Myocyte (in vitro differentiated cells): ENCODE data around the gene TCF12. TPM values are rescaled to one million over a fixed set of nuclear protein-coding genes. Genes with fewer than 3 reads are reported as not detected.

Source experiments
- DNase-seq: peaks from one replicate; pipeline ENCODE4 v3.0.0-alpha.2; 2012; ENCODE audit warnings: low read depth
- total RNA-seq: library from RNA; depleted of rRNA; stranded (reverse); fragments of >200 nt; gene quantifications from 2 replicates; pipeline ENCODE4 v1.2.3, GENCODE V29; 2014

Gene TCF12
- total RNA-seq, 1 donor from 2014 or later: 128 TPM

DNA sequence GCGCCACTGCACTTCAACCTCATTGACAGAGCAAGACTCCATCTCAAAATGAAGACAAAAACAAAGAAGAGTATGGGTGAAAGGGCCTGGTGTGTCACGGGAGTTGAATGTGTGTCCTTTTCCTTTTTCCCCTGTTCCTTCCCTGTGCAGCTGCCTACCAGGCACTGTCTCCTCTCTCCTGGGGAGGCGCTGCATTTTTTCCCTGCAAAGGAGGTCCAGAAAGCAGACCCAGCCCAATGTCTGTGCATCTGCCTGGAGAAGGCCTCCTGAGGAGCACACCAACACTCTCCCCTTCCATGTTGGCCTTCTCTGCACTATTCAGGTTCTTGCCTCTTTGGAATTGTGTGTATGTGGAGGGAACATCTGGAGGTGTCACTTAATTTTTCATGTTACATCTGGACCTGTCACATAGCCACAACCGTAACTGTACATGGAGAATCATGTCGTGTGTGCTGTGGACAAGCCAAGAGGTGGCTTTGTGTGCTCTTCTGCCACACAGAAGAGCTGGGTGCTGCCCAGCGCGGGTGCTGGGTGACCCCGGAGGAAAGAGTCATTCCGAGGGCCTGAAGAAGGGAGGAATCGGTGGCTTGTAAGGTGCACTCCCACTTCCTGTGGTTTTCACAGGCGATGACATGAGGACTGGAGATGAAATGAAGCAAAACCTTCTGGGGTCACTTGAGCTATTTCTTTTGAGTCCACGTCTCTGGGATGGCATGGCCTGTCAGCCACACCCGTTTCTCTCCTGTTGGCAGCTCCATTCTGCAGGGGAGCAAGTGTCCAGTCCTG lies 411.3 kb downstream of the TCF12 start:
- no peak for DNase-seq

DNA sequence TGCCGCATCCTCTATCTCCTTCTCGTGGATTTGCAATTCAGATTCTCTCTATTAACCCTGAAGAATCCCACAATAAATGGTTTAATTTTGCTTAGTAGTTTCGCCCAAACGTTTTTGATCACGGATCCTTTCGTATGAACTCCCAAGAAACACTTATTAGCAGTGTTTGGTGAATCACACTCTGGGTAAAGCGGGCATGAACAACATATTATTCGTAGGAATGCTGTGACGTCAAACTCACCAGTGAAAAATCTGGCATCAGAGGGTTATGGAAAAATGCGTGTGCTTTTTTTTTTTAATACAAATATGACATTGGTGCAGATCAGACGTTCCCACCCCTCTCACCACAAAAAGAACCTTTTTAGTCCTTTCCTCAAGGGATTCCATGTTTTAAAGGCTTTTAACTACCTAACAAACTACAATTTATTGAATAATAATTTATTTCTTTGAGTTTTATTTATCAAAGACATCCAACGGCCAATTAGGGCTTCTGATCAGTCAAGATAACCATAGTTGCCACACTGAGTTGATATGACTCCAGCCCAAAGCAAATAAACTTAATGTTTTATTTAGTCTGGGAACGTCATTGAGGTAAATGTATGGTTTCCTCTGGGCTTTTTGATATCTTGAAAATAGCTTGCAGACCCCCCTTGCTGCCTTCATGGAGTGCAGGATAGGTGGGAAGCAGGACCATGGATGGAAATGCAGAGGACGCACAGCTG lies 412.3 kb downstream of the TCF12 start:
- DNase-seq: no peak

DNA sequence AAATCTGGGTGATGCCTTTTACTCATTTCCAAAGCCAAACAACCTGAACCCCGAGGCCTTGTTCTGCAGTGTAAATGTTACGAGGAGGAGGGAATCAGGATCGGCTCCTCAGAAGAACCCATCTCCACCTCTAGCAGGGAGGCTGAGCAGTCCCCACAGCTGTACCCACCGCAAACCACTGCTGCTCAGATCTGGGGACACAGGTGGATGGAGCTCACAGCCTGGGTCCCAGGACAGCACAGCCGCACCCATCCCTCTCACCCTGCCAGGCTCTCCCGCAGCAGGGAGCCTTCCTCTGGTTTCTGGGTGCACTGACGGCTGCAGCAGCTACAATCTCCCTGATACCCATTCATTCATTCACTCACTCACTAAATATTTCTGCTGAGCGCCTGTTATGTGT lies 413.9 kb downstream of the TCF12 start:
- DNase-seq: no peak

DNA sequence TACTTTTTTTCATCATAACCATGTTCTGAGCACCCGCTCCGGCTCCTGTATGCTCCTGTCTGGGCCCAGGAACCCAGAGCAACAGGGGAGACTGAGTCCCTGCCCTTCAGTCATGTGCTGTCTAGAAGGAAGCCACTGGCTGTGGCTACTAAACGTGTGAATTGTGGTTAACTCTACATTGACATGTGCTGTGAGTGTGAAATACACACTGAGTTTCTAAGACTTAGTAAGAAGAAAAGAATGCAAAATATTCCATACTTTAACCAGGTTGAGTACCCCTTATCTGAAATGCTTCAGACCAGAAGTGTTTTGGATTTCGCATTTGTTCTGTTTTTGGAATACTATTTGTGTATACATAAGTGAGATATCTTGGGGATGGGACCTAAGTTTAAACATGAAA lies 415.0 kb downstream of the TCF12 start:
- no peak for DNase-seq

DNA sequence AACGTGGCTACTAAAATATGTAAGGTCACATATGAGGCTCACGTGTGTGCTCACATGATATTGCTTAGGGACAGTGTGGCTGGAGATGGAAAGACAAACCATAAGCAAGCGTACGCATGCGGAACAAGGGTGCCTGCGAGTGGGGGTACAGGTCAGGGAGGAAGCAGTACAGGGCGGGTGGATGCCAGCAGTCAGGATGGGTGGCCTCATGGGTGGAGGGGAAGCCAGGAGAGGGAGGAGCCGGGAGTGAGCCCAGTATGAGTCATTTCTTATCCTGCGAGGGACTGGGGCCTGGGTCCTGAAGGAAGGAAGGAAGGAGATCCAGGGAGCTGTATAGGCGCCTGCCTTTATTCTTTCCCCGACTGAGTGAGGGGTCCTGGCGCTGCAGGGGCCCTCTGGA lies 415.8 kb downstream of the TCF12 start:
- DNase-seq: no peak

DNA sequence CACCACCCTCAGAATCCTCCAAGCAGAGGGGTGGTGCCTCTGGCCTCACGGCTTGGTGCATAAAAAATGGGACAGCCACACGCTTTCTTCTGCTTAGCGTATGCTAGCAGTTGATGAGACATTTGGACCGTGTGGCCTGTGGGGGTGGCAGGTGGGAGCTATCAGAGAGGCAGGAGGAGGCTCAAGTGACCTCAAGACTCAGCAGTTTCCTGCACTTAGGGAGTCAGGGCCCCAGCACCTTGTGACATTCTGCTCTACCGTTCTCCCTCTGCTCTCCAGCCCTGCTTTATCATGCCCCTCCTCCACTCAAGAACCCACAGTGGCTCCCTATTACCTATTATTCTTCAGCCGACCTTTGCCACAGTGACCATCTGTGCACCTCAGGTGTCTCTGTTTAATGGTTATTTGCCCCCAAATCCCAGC lies 416.9 kb downstream of the TCF12 start:
- DNase-seq: peak; percentile 49

DNA sequence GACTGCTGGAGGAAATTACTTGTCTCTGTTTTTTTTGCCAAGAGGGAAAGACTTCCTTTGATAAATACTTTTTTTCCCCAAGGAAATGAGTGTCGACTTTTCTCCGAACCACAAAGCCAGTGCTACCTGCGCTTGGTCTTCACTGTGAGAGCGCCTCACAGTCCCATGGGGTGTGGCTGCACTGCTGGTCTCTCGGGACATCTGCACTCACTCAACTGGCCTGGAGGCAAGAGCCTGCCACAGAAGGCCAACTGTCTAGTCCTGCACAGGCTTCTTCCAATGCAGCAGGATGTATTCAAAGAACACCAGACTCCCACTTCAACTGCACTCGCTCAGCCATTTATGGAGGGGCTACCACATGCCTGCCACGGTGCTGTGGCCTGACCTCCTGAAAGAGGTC lies 417.3 kb downstream of the TCF12 start:
- peak; percentile 55 for DNase-seq

DNA sequence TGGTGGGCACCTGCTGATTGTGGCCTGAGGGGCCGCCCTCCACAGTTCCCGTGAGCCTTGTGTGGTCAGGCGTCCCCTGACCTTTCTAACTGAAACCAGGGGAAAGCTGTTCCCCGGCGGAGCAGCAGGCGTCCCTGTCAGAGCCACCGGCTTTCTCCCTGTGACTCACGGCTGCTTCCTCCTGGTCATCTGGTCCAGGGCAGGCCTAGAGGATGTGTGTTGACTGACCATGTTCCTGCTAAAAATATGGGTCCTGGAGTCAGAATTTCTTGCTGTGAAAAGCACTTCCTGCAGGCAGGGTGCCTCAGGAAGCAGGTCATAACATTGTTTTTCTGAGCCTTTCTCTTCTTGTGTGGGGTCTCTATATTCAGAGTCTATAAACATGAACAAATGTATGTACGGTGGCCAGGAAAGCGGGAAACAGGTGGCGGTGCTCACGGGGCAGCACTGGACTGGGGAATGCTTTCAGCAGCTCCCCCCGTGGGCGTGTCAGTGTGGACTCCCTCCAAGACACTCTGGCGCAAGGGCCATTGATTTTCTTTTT lies 419.5 kb downstream of the TCF12 start:
- peak; percentile 70 for DNase-seq

DNA sequence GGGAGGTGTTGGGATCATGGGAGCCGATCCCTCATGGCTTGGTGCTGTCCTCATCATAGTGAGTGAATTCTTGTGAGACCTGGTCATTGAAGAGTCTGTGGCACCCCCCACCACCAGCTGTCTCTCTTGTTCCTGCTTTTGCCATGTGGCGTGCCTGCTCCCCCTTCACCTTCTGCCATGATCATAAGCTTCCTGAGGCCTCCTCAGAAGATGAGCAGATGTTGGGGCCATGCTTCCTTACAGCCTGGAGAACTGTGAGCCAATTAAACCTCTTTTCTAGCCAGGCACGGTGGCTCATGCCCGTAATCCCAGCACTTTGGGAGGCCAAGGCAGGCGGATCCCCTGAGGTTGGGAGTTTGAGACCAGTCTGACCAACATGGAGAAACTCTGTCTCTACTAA lies 420.9 kb downstream of the TCF12 start:
- DNase-seq: no peak

Other genes starting within 250 kb of the TCF12 start
- gene ZNF280D, start 185.1 kb upstream of the TCF12 start, total RNA-seq: 47.6 and 49.8 TPM in 2 replicates